GM12878 (cell line): Measurements from ENCODE around the gene ATP2C1. TPM values are rescaled to one million over a fixed set of nuclear protein-coding genes. Genes with fewer than 3 reads are reported as not detected.

Experiments
- ATAC-seq: fragments of 200-7000 bp; cut with Tn5 transposase; 3 replicates; pipeline ENCODE4 v1.9.1; 2020; ENCODE audit warnings: mild to moderate bottlenecking, moderate library complexity
- BruUV-seq: library from RNA; stranded (reverse); fragments of 400-500 nt; replicated peaks from 2 replicates; lab custom pipeline; 2021; lab: Mats Ljungman, UMichigan
- CTCF ChIA-PET: fragments of 300-600 bp; sonication (Branson Sonifier 250); formaldehyde crosslinking; extraction: SDS; loops from one replicate; lab custom pipeline; 2021; ENCODE audit warnings: inconsistent platforms; lab: Yijun Ruan, JAX
- POLR2A ChIA-PET: fragments of 350-600 bp; formaldehyde crosslinking; extraction: SDS; loops from one replicate; lab custom pipeline; 2021; ENCODE audit warnings: inconsistent platforms; lab: Charles Lee
- RAD21 ChIA-PET: fragments of 300-600 bp; sonication (Branson Sonifier 250); formaldehyde crosslinking; loops from one replicate; lab custom pipeline; 2023; ENCODE audit warnings: antibody characterized with exemption; ENCODE audit not compliant: unreplicated experiment; lab: Charles Lee
- SMC1A ChIA-PET: fragments of 300-600 bp; sonication (Branson Sonifier 250); formaldehyde crosslinking; loops from one replicate; lab custom pipeline; 2023; ENCODE audit not compliant: unreplicated experiment, uncharacterized antibody; lab: Charles Lee
- DNase-seq: peaks from one replicate; pipeline ENCODE4 v3.0.0-alpha.2; 2011; ENCODE audit warnings: low read depth, low spot score
- FAIRE-seq: peaks from 3 replicates; lab custom pipeline; 2011; peaks lifted over from hg19 to GRCh38; lab: Jason Lieb, UNC
- H2AFZ ChIP-seq: 2 replicates; pipeline ENCODE4 v1.6.0; 2011; ENCODE audit warnings: low read depth, low read length, control low read depth; ENCODE audit not compliant: control insufficient read depth
- H3K27ac ChIP-seq: 2 replicates; pipeline ENCODE4 v1.5.1; 2011; ENCODE audit warnings: control low read depth; ENCODE audit not compliant: control insufficient read depth, insufficient read depth
- H3K27me3 ChIP-seq, 2 experiments: replicated peaks in 1 of 2; 2 replicates each; pipeline versions ENCODE4 v1.6.0 to v1.6.1; 2011; ENCODE audit warnings: low read length in 1 of 2; ENCODE audit not compliant: control insufficient read depth in 2 of 2, insufficient read depth in 2 of 2
- H3K36me3 ChIP-seq, 2 experiments: 2 replicates each; pipeline ENCODE4 v1.5.1; 2011; ENCODE audit warnings: low read length in 1 of 2; ENCODE audit not compliant: control insufficient read depth in 2 of 2, insufficient read depth in 2 of 2
- H3K4me1 ChIP-seq: 2 replicates; pipeline ENCODE4 v1.6.1; 2011; ENCODE audit warnings: mild to moderate bottlenecking, low read length, moderate library complexity, mixed read lengths; ENCODE audit not compliant: control insufficient read depth, insufficient read depth
- H3K4me2 ChIP-seq: 2 replicates; pipeline ENCODE4 v1.6.0; 2011; ENCODE audit warnings: control low read depth; ENCODE audit not compliant: control insufficient read depth, insufficient read depth
- H3K4me3 ChIP-seq: fragments of 200-600 bp; sonication (generic); 2 replicates; pipeline ENCODE4 v1.5.1; 2016
- H3K79me2 ChIP-seq: 2 replicates; pipeline ENCODE4 v1.6.0; 2011; ENCODE audit warnings: low read length; ENCODE audit not compliant: control insufficient read depth, insufficient read depth
- H3K9ac ChIP-seq: 2 replicates; pipeline ENCODE4 v1.8.0; 2011; ENCODE audit warnings: low read length, control low read depth, mixed read lengths; ENCODE audit not compliant: control insufficient read depth, insufficient read depth
- H3K9me3 ChIP-seq: replicated peaks from 3 replicates; pipeline ENCODE4 v1.5.1; 2011; ENCODE audit warnings: mild to moderate bottlenecking, low read length; ENCODE audit not compliant: control insufficient read depth, insufficient read depth
- H4K20me1 ChIP-seq: 2 replicates; pipeline ENCODE4 v1.6.0; 2011; ENCODE audit not compliant: control insufficient read depth, insufficient read depth
- BMI1 ChIP-seq: fragments of 450-650 bp; IDR thresholded peaks from 2 replicates; pipeline ENCODE4 v1.6.1; 2016; ENCODE audit warnings: mild to moderate bottlenecking, moderate library complexity, borderline replicate concordance
- CBFB ChIP-seq: IDR thresholded peaks from 2 replicates; pipeline ENCODE4 v1.6.1; 2016; ENCODE audit warnings: antibody characterized with exemption, low read depth
- EP300 ChIP-seq, 2 experiments: fragments of 150-350 bp in 1 of 2; IDR thresholded peaks; 2 replicates each; pipeline ENCODE4 v1.6.1; 2011 to 2012; ENCODE audit warnings: low read depth in 2 of 2, low read length in 2 of 2, borderline replicate concordance in 1 of 2, improper control_type of control experiment in 1 of 2, inconsistent platforms in 1 of 2; ENCODE audit not compliant: control insufficient read depth in 1 of 2
- IRF4 ChIP-seq: IDR thresholded peaks from 2 replicates; pipeline ENCODE4 v1.6.1; 2011; ENCODE audit warnings: low read depth, low read length
- RELA ChIP-seq: fragments of 450-650 bp; IDR thresholded peaks from 2 replicates; pipeline ENCODE4 v1.8.0; 2014; ENCODE audit warnings: borderline replicate concordance; ENCODE audit not compliant: partially characterized antibody
- ZNF274 ChIP-seq: IDR thresholded peaks from one replicate; pipeline ENCODE4 v1.8.0; 2011; ENCODE audit not compliant: insufficient read length, insufficient read depth
- WGBS: methylation state at CpG from one replicate; pipeline ENCODE4 v1.1.6; 2016; ENCODE audit warnings: low lambda C conversion rate; ENCODE audit not compliant: insufficient replicate concordance, insufficient coverage; ENCODE audit errors: missing lambda C conversion rate; 5-methylcytosine and 5-hydroxymethylcytosine counted together
- in situ Hi-C: fragments of 300-500 bp; cut with MboI; formaldehyde crosslinking; loops from 9 replicates; pipeline ENCODE4 v1.14.3; 2018; ENCODE audit warnings: mixed read lengths
- intact Hi-C: fragments of 100-400 bp; cut with micrococcal nuclease; formaldehyde crosslinking; loops from one replicate; pipeline ENCODE4 v1.14.2; 2022; ENCODE audit not compliant: unreplicated experiment
- polyA plus RNA-seq, 11 experiments: library from polyadenylated mRNA; depleted of rRNA in 4 of 11; unstranded in 6 of 11; stranded (reverse) in 5 of 11; fragments of >200 nt; fragmentation: Nextera tagmentation in 4 of 11; fragmentation: Illumina TruSeq in 1 of 11; extraction: Ambion mirVana in 4 of 11; extraction: Trizol in 1 of 11; gene quantifications; 1 replicate in 1 of 11; 2 replicates in 10 of 11; pipeline versions ENCODE4 v1.2.1 to v1.2.3, GENCODE V29; 2011 to 2016; ENCODE audit warnings: inconsistent platforms in 2 of 11, missing spikeins in 2 of 11, low read depth in 1 of 11
- total RNA-seq, 4 experiments: library from RNA; depleted of rRNA in 3 of 4; stranded (reverse); fragments of >200 nt in 3 of 4; fragmentation: Illumina TruSeq in 1 of 4; extraction: Trizol in 1 of 4; gene quantifications; 2 replicates each; pipeline versions ENCODE4 v1.2.1 to v1.2.3, GENCODE V29; 2013 to 2021
- TF ChIP-seq, protein P1 (sequence below): fragments of 450-650 bp; IDR thresholded peaks from 2 replicates; pipeline ENCODE4 v1.6.1; 2017; ENCODE audit warnings: mild to moderate bottlenecking, moderate library complexity
- TF ChIP-seq, protein P2 (sequence below): IDR thresholded peaks from 2 replicates; pipeline ENCODE4 v1.6.1; 2011; ENCODE audit warnings: low read depth, mild to moderate bottlenecking, low read length, moderate library complexity, borderline replicate concordance; ENCODE audit errors: extremely low read depth
- TF ChIP-seq, protein P3 (sequence below): fragments of 450-650 bp; formaldehyde crosslinking; IDR thresholded peaks from 2 replicates; pipeline ENCODE4 v1.4.0; 2020; ENCODE audit warnings: mild to moderate bottlenecking, moderate library complexity

Gene ATP2C1
- total and polyA plus RNA-seq, 10 of the 15 experiments (the other 5 are each of a cell fraction or from before 2014, with no cell fraction given): 20.6 to 116 (median 55.1) TPM

DNA sequence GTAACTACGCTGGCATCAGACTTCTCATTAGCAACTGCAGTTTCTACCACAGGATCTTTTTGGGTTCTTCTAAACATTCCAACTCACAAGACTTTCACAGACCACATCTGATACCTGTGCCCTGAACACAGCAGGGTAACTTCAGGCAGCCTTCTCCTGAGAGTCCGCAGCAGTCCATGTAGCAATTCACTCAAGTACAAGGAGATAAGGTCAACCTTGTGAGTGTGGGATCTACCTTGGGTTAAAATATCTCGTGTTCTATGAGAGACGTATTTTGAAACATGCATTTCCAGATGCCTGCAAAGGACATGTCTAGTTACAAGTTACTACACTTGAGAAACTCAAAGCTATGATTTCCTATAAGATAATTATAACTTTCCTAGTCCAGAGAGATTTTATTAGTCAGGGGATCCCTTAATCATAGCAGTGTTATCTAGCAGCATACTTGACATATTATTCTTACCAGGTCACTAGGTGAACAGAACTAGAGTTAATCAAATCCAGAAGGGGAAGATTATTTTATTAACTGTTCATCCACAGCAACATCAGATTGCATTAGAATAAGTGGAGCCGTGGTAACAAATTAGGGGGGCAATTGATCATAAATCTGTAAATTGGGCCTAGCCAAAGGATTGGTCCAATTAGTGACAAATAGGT is 66.4 kb downstream of the ATP2C1 start:
- TF ChIP-seq IRF4 (no peak), CBFB (no peak), ZNF274 (no peak), EP300 (IDR thresholded peaks at IDR 0.05; ENCODE audit: borderline replicate concordance in 1 of 2, control insufficient read depth in 1 of 2, low read depth in 2 of 2, low read length in 2 of 2) (no peak), BMI1 (no peak), RELA (no peak)
- TF ChIP-seq, protein P1, sequence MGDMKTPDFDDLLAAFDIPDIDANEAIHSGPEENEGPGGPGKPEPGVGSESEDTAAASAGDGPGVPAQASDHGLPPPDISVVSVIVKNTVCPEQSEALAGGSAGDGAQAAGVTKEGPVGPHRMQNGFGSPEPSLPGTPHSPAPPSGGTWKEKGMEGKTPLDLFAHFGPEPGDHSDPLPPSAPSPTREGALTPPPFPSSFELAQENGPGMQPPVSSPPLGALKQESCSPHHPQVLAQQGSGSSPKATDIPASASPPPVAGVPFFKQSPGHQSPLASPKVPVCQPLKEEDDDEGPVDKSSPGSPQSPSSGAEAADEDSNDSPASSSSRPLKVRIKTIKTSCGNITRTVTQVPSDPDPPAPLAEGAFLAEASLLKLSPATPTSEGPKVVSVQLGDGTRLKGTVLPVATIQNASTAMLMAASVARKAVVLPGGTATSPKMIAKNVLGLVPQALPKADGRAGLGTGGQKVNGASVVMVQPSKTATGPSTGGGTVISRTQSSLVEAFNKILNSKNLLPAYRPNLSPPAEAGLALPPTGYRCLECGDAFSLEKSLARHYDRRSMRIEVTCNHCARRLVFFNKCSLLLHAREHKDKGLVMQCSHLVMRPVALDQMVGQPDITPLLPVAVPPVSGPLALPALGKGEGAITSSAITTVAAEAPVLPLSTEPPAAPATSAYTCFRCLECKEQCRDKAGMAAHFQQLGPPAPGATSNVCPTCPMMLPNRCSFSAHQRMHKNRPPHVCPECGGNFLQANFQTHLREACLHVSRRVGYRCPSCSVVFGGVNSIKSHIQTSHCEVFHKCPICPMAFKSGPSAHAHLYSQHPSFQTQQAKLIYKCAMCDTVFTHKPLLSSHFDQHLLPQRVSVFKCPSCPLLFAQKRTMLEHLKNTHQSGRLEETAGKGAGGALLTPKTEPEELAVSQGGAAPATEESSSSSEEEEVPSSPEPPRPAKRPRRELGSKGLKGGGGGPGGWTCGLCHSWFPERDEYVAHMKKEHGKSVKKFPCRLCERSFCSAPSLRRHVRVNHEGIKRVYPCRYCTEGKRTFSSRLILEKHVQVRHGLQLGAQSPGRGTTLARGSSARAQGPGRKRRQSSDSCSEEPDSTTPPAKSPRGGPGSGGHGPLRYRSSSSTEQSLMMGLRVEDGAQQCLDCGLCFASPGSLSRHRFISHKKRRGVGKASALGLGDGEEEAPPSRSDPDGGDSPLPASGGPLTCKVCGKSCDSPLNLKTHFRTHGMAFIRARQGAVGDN: no peak
- TF ChIP-seq, protein P2, sequence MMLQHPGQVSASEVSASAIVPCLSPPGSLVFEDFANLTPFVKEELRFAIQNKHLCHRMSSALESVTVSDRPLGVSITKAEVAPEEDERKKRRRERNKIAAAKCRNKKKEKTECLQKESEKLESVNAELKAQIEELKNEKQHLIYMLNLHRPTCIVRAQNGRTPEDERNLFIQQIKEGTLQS: no peak
- TF ChIP-seq, protein P3, sequence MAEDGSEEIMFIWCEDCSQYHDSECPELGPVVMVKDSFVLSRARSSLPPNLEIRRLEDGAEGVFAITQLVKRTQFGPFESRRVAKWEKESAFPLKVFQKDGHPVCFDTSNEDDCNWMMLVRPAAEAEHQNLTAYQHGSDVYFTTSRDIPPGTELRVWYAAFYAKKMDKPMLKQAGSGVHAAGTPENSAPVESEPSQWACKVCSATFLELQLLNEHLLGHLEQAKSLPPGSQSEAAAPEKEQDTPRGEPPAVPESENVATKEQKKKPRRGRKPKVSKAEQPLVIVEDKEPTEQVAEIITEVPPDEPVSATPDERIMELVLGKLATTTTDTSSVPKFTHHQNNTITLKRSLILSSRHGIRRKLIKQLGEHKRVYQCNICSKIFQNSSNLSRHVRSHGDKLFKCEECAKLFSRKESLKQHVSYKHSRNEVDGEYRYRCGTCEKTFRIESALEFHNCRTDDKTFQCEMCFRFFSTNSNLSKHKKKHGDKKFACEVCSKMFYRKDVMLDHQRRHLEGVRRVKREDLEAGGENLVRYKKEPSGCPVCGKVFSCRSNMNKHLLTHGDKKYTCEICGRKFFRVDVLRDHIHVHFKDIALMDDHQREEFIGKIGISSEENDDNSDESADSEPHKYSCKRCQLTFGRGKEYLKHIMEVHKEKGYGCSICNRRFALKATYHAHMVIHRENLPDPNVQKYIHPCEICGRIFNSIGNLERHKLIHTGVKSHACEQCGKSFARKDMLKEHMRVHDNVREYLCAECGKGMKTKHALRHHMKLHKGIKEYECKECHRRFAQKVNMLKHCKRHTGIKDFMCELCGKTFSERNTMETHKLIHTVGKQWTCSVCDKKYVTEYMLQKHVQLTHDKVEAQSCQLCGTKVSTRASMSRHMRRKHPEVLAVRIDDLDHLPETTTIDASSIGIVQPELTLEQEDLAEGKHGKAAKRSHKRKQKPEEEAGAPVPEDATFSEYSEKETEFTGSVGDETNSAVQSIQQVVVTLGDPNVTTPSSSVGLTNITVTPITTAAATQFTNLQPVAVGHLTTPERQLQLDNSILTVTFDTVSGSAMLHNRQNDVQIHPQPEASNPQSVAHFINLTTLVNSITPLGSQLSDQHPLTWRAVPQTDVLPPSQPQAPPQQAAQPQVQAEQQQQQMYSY (CRISPR knock-in tag): no peak
- peaks cover 3 to 22% of the 10 kb centered on the region in 2 experiments for H3K36me3 ChIP-seq
- no peak for ATAC-seq
- no peak overlapping the region for H3K4me2 ChIP-seq
- in situ Hi-C loops: no loop called here
- H3K4me1 ChIP-seq: no peaks in the 10 kb centered on the region
- H3K27me3 ChIP-seq: no peaks in the 10 kb centered on the region
- H3K27ac ChIP-seq: no peak overlapping the region
- ChIA-PET CTCF (no interaction called here), POLR2A (no interaction called here), SMC1A (no interaction called here), RAD21 (no interaction called here)
- no peaks in the 10 kb centered on the region for H3K79me2 ChIP-seq
- no TSS peak for BruUV-seq
- no peak for DNase-seq
- no peak for FAIRE-seq
- H2AFZ ChIP-seq: no peak overlapping the region
- no peaks in the 10 kb centered on the region for H3K9me3 ChIP-seq
- intact Hi-C loops: no loop called here
- WGBS: 91% methylated on average over 5 of the region's 5 CpGs
- no peak overlapping the region for H3K9ac ChIP-seq
- no peak overlapping the region for H3K4me3 ChIP-seq
- no peaks in the 10 kb centered on the region for H4K20me1 ChIP-seq
